IMR-90 (cell line): ENCODE measurements around the gene AP1M2. TPM values are rescaled to one million over a fixed set of nuclear protein-coding genes. Genes with fewer than 3 reads are reported as not detected.

Experiments used
- ATAC-seq: fragments of 200-7000 bp; cut with Tn5 transposase; 2 replicates; pipeline ENCODE4 v1.9.1; 2020; ENCODE audit warnings: low read depth, mild to moderate bottlenecking, moderate library complexity
- BruUV-seq: library from RNA; stranded (reverse); fragments of 400-500 nt; replicated peaks from 2 replicates; lab custom pipeline; 2021; lab: Mats Ljungman, UMichigan
- CTCF ChIA-PET: fragments of 300-600 bp; formaldehyde crosslinking; extraction: SDS; loops from one replicate; lab custom pipeline; 2021; ENCODE audit warnings: antibody characterized with exemption; lab: Yijun Ruan, JAX
- POLR2A ChIA-PET: fragments of 300-600 bp; sonication (Branson Sonifier 250); formaldehyde crosslinking; loops from one replicate; lab custom pipeline; 2022; ENCODE audit warnings: antibody characterized with exemption; ENCODE audit not compliant: unreplicated experiment; lab: Charles Lee
- DNase-seq: peaks from one replicate; pipeline ENCODE4 v3.0.0; 2013
- H2AFZ ChIP-seq: replicated peaks from 2 replicates; pipeline ENCODE3; 2013; ENCODE audit warnings: low read length, mild to moderate bottlenecking; ENCODE audit not compliant: poor library complexity
- H2AK5ac ChIP-seq: 2 replicates; pipeline ENCODE4 v1.6.1; 2013; ENCODE audit warnings: low read depth, low read length, inconsistent platforms
- H2AK9ac ChIP-seq: replicated peaks from 2 replicates; pipeline ENCODE3; 2013; ENCODE audit warnings: mild to moderate bottlenecking, low read depth, low read length, moderate library complexity; ENCODE audit not compliant: poor library complexity
- H2BK120ac ChIP-seq: 2 replicates; pipeline ENCODE4 v1.6.1; 2013; ENCODE audit warnings: low read depth, low read length, inconsistent platforms
- H2BK15ac ChIP-seq: 3 replicates; pipeline ENCODE4 v1.6.1; 2013; ENCODE audit warnings: low read depth, low read length, inconsistent platforms
- H2BK20ac ChIP-seq: 2 replicates; pipeline ENCODE4 v1.6.1; 2013; ENCODE audit warnings: low read depth, mild to moderate bottlenecking, inconsistent platforms, low read length, moderate library complexity
- H2BK5ac ChIP-seq: 2 replicates; pipeline ENCODE4 v1.6.1; 2013; ENCODE audit warnings: mild to moderate bottlenecking, low read depth, low read length, inconsistent platforms; ENCODE audit not compliant: poor library complexity, severe bottlenecking
- H3K14ac ChIP-seq: replicated peaks from 2 replicates; pipeline ENCODE4 v1.6.1; 2013; ENCODE audit warnings: low read depth, low read length, inconsistent platforms
- H3K18ac ChIP-seq: 2 replicates; pipeline ENCODE4 v1.6.1; 2013; ENCODE audit warnings: low read depth, low read length, control low read depth
- H3K23ac ChIP-seq: 2 replicates; pipeline ENCODE4 v1.6.1; 2013; ENCODE audit warnings: low read depth, low read length, inconsistent platforms
- H3K27ac ChIP-seq: 2 replicates; pipeline ENCODE4 v1.5.1; 2013; ENCODE audit warnings: mild to moderate bottlenecking, control low read depth, low read length; ENCODE audit not compliant: insufficient read depth
- H3K27me3 ChIP-seq: 2 replicates; pipeline ENCODE4 v1.6.1; 2013; ENCODE audit warnings: low read length; ENCODE audit not compliant: control insufficient read depth, insufficient read depth
- H3K36me3 ChIP-seq: 2 replicates; pipeline ENCODE4 v1.6.1; 2013; ENCODE audit warnings: low read length, mixed read lengths; ENCODE audit not compliant: control insufficient read depth, insufficient read depth
- H3K4ac ChIP-seq: 2 replicates; pipeline ENCODE4 v1.6.1; 2013; ENCODE audit warnings: low read depth, low read length, inconsistent platforms
- H3K4me1 ChIP-seq: 2 replicates; pipeline ENCODE4 v1.6.1; 2013; ENCODE audit warnings: low read length, mixed read lengths; ENCODE audit not compliant: control insufficient read depth, insufficient read depth
- H3K4me2 ChIP-seq: 2 replicates; pipeline ENCODE4 v1.6.1; 2013; ENCODE audit warnings: low read depth, mild to moderate bottlenecking, control low read depth, low read length, moderate library complexity
- H3K4me3 ChIP-seq: 2 replicates; pipeline ENCODE4 v1.5.1; 2013; ENCODE audit warnings: low read depth, mild to moderate bottlenecking, control low read depth, low read length, moderate library complexity; ENCODE audit not compliant: insufficient read depth
- H3K56ac ChIP-seq: 2 replicates; pipeline ENCODE4 v1.6.1; 2013; ENCODE audit warnings: low read length, inconsistent platforms; ENCODE audit not compliant: insufficient read depth; ENCODE audit errors: extremely low read depth
- H3K79me1 ChIP-seq, 2 experiments: 2 replicates each; pipeline ENCODE4 v1.6.1; 2013; ENCODE audit warnings: low read length in 2 of 2, inconsistent platforms in 1 of 2, low read depth in 1 of 2
- H3K9ac ChIP-seq: 2 replicates; pipeline ENCODE4 v1.6.1; 2013; ENCODE audit warnings: low read depth, low read length, control low read depth
- H3K9me1 ChIP-seq: 2 replicates; pipeline ENCODE4 v1.6.1; 2013; ENCODE audit warnings: low read length, inconsistent platforms; ENCODE audit not compliant: insufficient read depth
- H3K9me3 ChIP-seq: 2 replicates; pipeline ENCODE4 v1.6.1; 2013; ENCODE audit warnings: low read length; ENCODE audit not compliant: control insufficient read depth, insufficient read depth
- H4K20me1 ChIP-seq: 2 replicates; pipeline ENCODE4 v1.6.1; 2013; ENCODE audit warnings: low read length, inconsistent platforms; ENCODE audit not compliant: insufficient read depth
- H4K5ac ChIP-seq: 2 replicates; pipeline ENCODE4 v1.6.1; 2013; ENCODE audit warnings: mild to moderate bottlenecking, low read depth, low read length, control low read depth
- H4K8ac ChIP-seq, 2 experiments: 2 replicates each; pipeline ENCODE4 v1.6.1; 2013; ENCODE audit warnings: low read depth in 2 of 2, low read length in 2 of 2, control low read depth in 1 of 2, inconsistent platforms in 1 of 2
- H4K91ac ChIP-seq: 2 replicates; pipeline ENCODE4 v1.6.1; 2013; ENCODE audit warnings: low read depth, low read length, inconsistent platforms; ENCODE audit not compliant: insufficient read depth
- RCOR1 ChIP-seq: IDR thresholded peaks from 2 replicates; pipeline ENCODE4 v1.6.1; 2012; ENCODE audit warnings: mild to moderate bottlenecking, low read length, improper control_type of control experiment; ENCODE audit not compliant: insufficient replicate concordance
- RFX5 ChIP-seq: IDR thresholded peaks from 2 replicates; pipeline ENCODE4 v1.8.0; 2012; ENCODE audit warnings: low read depth, mild to moderate bottlenecking, low read length, moderate library complexity
- USF2 ChIP-seq: fragments of 150-350 bp; IDR thresholded peaks from 2 replicates; pipeline ENCODE4 v1.6.1; 2017; ENCODE audit warnings: mild to moderate bottlenecking, antibody characterized with exemption, low read length, low read depth
- WGBS, 2 experiments: methylation state at CpG; one replicate each; pipeline versions ENCODE4 v1.1.5 to v1.1.7; 2013; ENCODE audit warnings: missing lambda C conversion rate in 2 of 2; ENCODE audit not compliant: insufficient read length in 1 of 2; ENCODE audit errors: extremely low coverage in 2 of 2; 5-methylcytosine and 5-hydroxymethylcytosine counted together
- dilution Hi-C: fragments of 300-500 bp; cut with HindIII; formaldehyde crosslinking; loops from one replicate; pipeline ENCODE4 v1.14.3; 2018; ENCODE audit warnings: low sequenced_read_pairs; ENCODE audit not compliant: unreplicated experiment
- in situ Hi-C: fragments of 300-500 bp; cut with MboI; formaldehyde crosslinking; loops from 3 replicates; pipeline ENCODE4 v1.14.3; 2019; ENCODE audit warnings: low sequenced_read_pairs, inconsistent platforms, mixed read lengths
- intact Hi-C: fragments of 100-400 bp; cut with micrococcal nuclease; formaldehyde crosslinking; loops from 2 replicates; pipeline ENCODE4 v1.10.0; 2022
- polyA plus RNA-seq, 3 experiments: library from polyadenylated mRNA; depleted of rRNA; stranded (reverse); fragments of >200 nt; gene quantifications; 2 replicates each; pipeline ENCODE4 v1.2.3, GENCODE V29; 2012; ENCODE audit warnings: low replicate concordance in 1 of 3
- total RNA-seq: library from RNA; depleted of rRNA; stranded (reverse); fragments of >200 nt; gene quantifications from 2 replicates; pipeline ENCODE4 v1.2.3, GENCODE V29; 2012

AP1M2 gene
- total and polyA plus RNA-seq, 2 of the 4 experiments (the other 2 are of a cell fraction), result 0.17 TPM; not detected in 1

- Histone ChIP-seq H2BK5ac (no peak overlapping the region), H3K56ac (no peak overlapping the region), H2BK120ac (no peak overlapping the region), H3K79me1 (peaks cover 8 to 13% of the 10 kb centered on the region in 2 experiments; a peak in 2 of 4 replicates), H4K8ac (no peak overlapping the region), H3K23ac (no peak overlapping the region), H3K27me3 (no peaks in the 10 kb centered on the region), H3K27ac (no peak overlapping the region), H2AK9ac (no peak overlapping the region), H3K9me1 (no peaks in the 10 kb centered on the region), H3K9me3 (no peaks in the 10 kb centered on the region), H3K36me3 (peaks cover 68% of the 10 kb centered on the region), H2BK20ac (no peak overlapping the region), H3K18ac (no peak overlapping the region), H2AFZ (no peak overlapping the region), H3K4ac (no peak overlapping the region), H3K9ac (no peak overlapping the region), H3K14ac (no peak overlapping the region), H4K91ac (no peak overlapping the region), H4K5ac (no peak overlapping the region), H4K20me1 (peaks cover 8% of the 10 kb centered on the region; the same call in 1 of the 2 replicates), H2AK5ac (no peak overlapping the region), H2BK15ac (no peak overlapping the region), H3K4me1 (no peaks in the 10 kb centered on the region), H3K4me3 (no peak overlapping the region), H3K4me2 (no peak overlapping the region)
- dilution Hi-C loops, result no loop called here
- in situ Hi-C loops, result no loop called here
- ChIA-PET POLR2A (no interaction called here), CTCF (no interaction called here)
- 100% methylated on average over 1 of the region's 12 CpGs; no CpG with 5 or more reads in 1 of the 2 experiments for WGBS, 2 experiments
- TF ChIP-seq USF2 (peak; percentile 88), RCOR1 (no peak), RFX5 (no peak)
- intact Hi-C loops, result no loop called here
- no TSS peak for BruUV-seq
- ATAC-seq (peak; percentile 75), DNase-seq (no peak)
Measured at GRCh38 chr19:10552510-10553053, 34.5 kb downstream of the AP1M2 start.
